BE2C (cell line): ENCODE data around the gene PLA2G4D.

Source experiments
- DNase-seq: peaks from one replicate; pipeline ENCODE4 v3.0.0-alpha.2; 2020
- H3K27me3 ChIP-seq: fragments of 250-450 bp; sonication (Bioruptor Pico); 2 replicates; pipeline ENCODE4 v1.5.1; 2020; ENCODE audit warnings: mild to moderate bottlenecking
- H3K36me3 ChIP-seq: fragments of 250-450 bp; sonication (Bioruptor Pico); 2 replicates; pipeline ENCODE4 v1.5.1; 2020; ENCODE audit warnings: mild to moderate bottlenecking
- H3K4me1 ChIP-seq: fragments of 250-450 bp; sonication (Bioruptor Pico); 2 replicates; pipeline ENCODE4 v1.5.1; 2020
- H3K4me3 ChIP-seq: 2 replicates; pipeline ENCODE4 v1.5.1; 2011; ENCODE audit warnings: low read depth, low read length
- H3K9me3 ChIP-seq: fragments of 250-450 bp; sonication (Bioruptor Pico); 2 replicates; pipeline ENCODE4 v1.5.1; 2020
- TF ChIP-seq, protein P1 (sequence below): IDR thresholded peaks from 2 replicates; pipeline ENCODE4 v1.5.1; 2012; ENCODE audit warnings: mild to moderate bottlenecking, low read depth, low read length

Gene PLA2G4D

GRCh38 chr15:42035435-42035761 is 59.0 kb downstream of the PLA2G4D start:
- Histone ChIP-seq H3K27me3 (no peaks in the 10 kb centered on the region), H3K4me3 (no peak overlapping the region), H3K9me3 (no peaks in the 10 kb centered on the region), H3K36me3 (no peaks in the 10 kb centered on the region), H3K4me1 (no peaks in the 10 kb centered on the region)
- DNase-seq: no peak
- TF ChIP-seq, protein P1, sequence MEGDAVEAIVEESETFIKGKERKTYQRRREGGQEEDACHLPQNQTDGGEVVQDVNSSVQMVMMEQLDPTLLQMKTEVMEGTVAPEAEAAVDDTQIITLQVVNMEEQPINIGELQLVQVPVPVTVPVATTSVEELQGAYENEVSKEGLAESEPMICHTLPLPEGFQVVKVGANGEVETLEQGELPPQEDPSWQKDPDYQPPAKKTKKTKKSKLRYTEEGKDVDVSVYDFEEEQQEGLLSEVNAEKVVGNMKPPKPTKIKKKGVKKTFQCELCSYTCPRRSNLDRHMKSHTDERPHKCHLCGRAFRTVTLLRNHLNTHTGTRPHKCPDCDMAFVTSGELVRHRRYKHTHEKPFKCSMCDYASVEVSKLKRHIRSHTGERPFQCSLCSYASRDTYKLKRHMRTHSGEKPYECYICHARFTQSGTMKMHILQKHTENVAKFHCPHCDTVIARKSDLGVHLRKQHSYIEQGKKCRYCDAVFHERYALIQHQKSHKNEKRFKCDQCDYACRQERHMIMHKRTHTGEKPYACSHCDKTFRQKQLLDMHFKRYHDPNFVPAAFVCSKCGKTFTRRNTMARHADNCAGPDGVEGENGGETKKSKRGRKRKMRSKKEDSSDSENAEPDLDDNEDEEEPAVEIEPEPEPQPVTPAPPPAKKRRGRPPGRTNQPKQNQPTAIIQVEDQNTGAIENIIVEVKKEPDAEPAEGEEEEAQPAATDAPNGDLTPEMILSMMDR: no peak

- H3K4me3 ChIP-seq: no peak overlapping the region
- no peak for DNase-seq
- no peaks in the 10 kb centered on the region for H3K9me3 ChIP-seq
- TF ChIP-seq, protein P1: no peak
- H3K27me3 ChIP-seq: no peaks in the 10 kb centered on the region
- no peaks in the 10 kb centered on the region for H3K4me1 ChIP-seq
- H3K36me3 ChIP-seq: no peaks in the 10 kb centered on the region
Measured at GRCh38 chr15:42034628-42035434, 59.5 kb downstream of the PLA2G4D start.

GRCh38 chr15:42033214-42033873 is 61.0 kb downstream of the PLA2G4D start:
- Histone ChIP-seq H3K36me3 (no peaks in the 10 kb centered on the region), H3K4me1 (no peaks in the 10 kb centered on the region), H3K27me3 (no peaks in the 10 kb centered on the region), H3K4me3 (no peak overlapping the region), H3K9me3 (no peaks in the 10 kb centered on the region)
- DNase-seq: no peak
- TF ChIP-seq, protein P1: no peak

- no peaks in the 10 kb centered on the region for H3K36me3 ChIP-seq
- no peaks in the 10 kb centered on the region for H3K4me1 ChIP-seq
- TF ChIP-seq, protein P1: no peak
- no peaks in the 10 kb centered on the region for H3K27me3 ChIP-seq
- no peak for DNase-seq
- H3K9me3 ChIP-seq: no peaks in the 10 kb centered on the region
- no peak overlapping the region for H3K4me3 ChIP-seq
Measured at GRCh38 chr15:42032376-42033213, 61.8 kb downstream of the PLA2G4D start.

GRCh38 chr15:42031198-42031915 is 63.0 kb downstream of the PLA2G4D start:
- TF ChIP-seq, protein P1: no peak
- Histone ChIP-seq H3K36me3 (no peaks in the 10 kb centered on the region), H3K4me1 (no peaks in the 10 kb centered on the region), H3K9me3 (no peaks in the 10 kb centered on the region; the same call in 1 of the 2 replicates), H3K4me3 (no peak overlapping the region), H3K27me3 (no peaks in the 10 kb centered on the region)
- DNase-seq: no peak
